Epithelial cell of esophagus (primary cell): ENCODE data around the gene TRUB2.

ENCODE experiments used
- DNase-seq: peaks from one replicate; pipeline ENCODE4 v3.0.0; 2010; ENCODE audit warnings: low read depth
- H3K4me3 ChIP-seq: 2 replicates; pipeline ENCODE4 v1.5.1; 2011; ENCODE audit warnings: mild to moderate bottlenecking, low read length, control low read depth
- CTCF ChIP-seq: IDR thresholded peaks from 2 replicates; pipeline ENCODE4 v1.5.1; 2011; ENCODE audit warnings: low read depth, mild to moderate bottlenecking, low read length, control low read depth, inconsistent platforms; ENCODE audit not compliant: insufficient read depth; ENCODE audit errors: missing control alignments

Gene TRUB2

GRCh38 chr9:128355451-128355850 lies 33.2 kb upstream of the TRUB2 start:
- no peak for DNase-seq
- no peak for TF ChIP-seq CTCF
- no peak overlapping the region for H3K4me3 ChIP-seq

GRCh38 chr9:128349772-128350171 lies 27.5 kb upstream of the TRUB2 start:
- H3K4me3 ChIP-seq, result no peak overlapping the region
- no peak for DNase-seq
- no peak for TF ChIP-seq CTCF

GRCh38 chr9:128349125-128349524 lies 26.9 kb upstream of the TRUB2 start:
- no peak overlapping the region for H3K4me3 ChIP-seq
- no peak for TF ChIP-seq CTCF
- no peak for DNase-seq

- H3K4me3 ChIP-seq, result no peak overlapping the region
- no peak for TF ChIP-seq CTCF
- no peak for DNase-seq
Measured at GRCh38 chr9:128344931-128345605, 22.8 kb upstream of the TRUB2 start.

- TF ChIP-seq CTCF, result no peak
- H3K4me3 ChIP-seq, result no peak overlapping the region
- DNase-seq, result no peak
Measured at GRCh38 chr9:128343855-128344254, 21.6 kb upstream of the TRUB2 start.

- no peak overlapping the region for H3K4me3 ChIP-seq
- DNase-seq, result no peak
Measured at GRCh38 chr9:128342971-128343680, 20.9 kb upstream of the TRUB2 start.

More at GRCh38 chr9:128342971-128343680, 20.9 kb upstream of the TRUB2 start:
- TF ChIP-seq CTCF, result no peak
